PC-9 (cell line): ENCODE measurements around the gene SLC39A13. TPM values are rescaled to one million over a fixed set of nuclear protein-coding genes. Genes with fewer than 3 reads are reported as not detected.

Experiments
- BruUV-seq: library from RNA; stranded (reverse); fragments of 400-500 nt; replicated peaks from 2 replicates; lab custom pipeline; 2021; lab: Mats Ljungman, UMichigan
- CTCF ChIA-PET: fragments of 300-600 bp; sonication (Branson Sonifier 250); formaldehyde crosslinking; loops from one replicate; lab custom pipeline; 2022; ENCODE audit warnings: antibody characterized with exemption; lab: Charles Lee
- POLR2A ChIA-PET: fragments of 300-600 bp; sonication (Branson Sonifier 250); formaldehyde crosslinking; loops from one replicate; lab custom pipeline; 2022; ENCODE audit warnings: antibody characterized with exemption; ENCODE audit not compliant: unreplicated experiment; lab: Charles Lee
- DNase-seq, 2 experiments: peaks; one replicate each; pipeline versions ENCODE4 v3.0.0 to v3.0.0-alpha.2; 2015 to 2022; ENCODE audit warnings: mixed read lengths in 1 of 2
- H2AFZ ChIP-seq: fragments of 200-600 bp; sonication (generic); 2 replicates; pipeline ENCODE4 v1.8.1; 2017; ENCODE audit warnings: antibody characterized with exemption
- H3F3A ChIP-seq: fragments of 200-600 bp; sonication (generic); 2 replicates; pipeline ENCODE4 v1.8.1; 2017; ENCODE audit warnings: antibody characterized with exemption, mild to moderate bottlenecking, low read depth; ENCODE audit not compliant: insufficient read depth
- H3K27ac ChIP-seq: fragments of 200-600 bp; sonication (generic); 2 replicates; pipeline ENCODE4 v1.6.1; 2016; ENCODE audit warnings: mixed run types
- H3K27me3 ChIP-seq: fragments of 200-600 bp; sonication (generic); 2 replicates; pipeline ENCODE4 v1.6.1; 2016; ENCODE audit warnings: low read depth, mixed run types; ENCODE audit not compliant: insufficient read depth
- H3K36me3 ChIP-seq: fragments of 200-600 bp; sonication (generic); 2 replicates; pipeline ENCODE4 v1.6.1; 2016; ENCODE audit warnings: low read depth, mixed run types
- H3K4me1 ChIP-seq: fragments of 200-600 bp; sonication (generic); replicated peaks from 2 replicates; pipeline ENCODE4 v1.6.1; 2016; ENCODE audit warnings: mixed run types; ENCODE audit not compliant: insufficient read depth
- H3K4me2 ChIP-seq: fragments of 200-600 bp; sonication (generic); 2 replicates; pipeline ENCODE4 v1.6.1; 2017; ENCODE audit warnings: mixed run types
- H3K4me3 ChIP-seq: fragments of 200-600 bp; sonication (generic); 2 replicates; pipeline ENCODE4 v1.6.1; 2016; ENCODE audit warnings: mixed run types
- H3K79me2 ChIP-seq: fragments of 200-600 bp; sonication (generic); 2 replicates; pipeline ENCODE4 v1.6.1; 2017; ENCODE audit warnings: low read depth, mixed run types
- H3K9me2 ChIP-seq: fragments of 200-600 bp; sonication (generic); 2 replicates; pipeline ENCODE4 v1.8.1; 2017; ENCODE audit warnings: mild to moderate bottlenecking; ENCODE audit not compliant: insufficient read depth
- H3K9me3 ChIP-seq: fragments of 200-600 bp; sonication (generic); 2 replicates; pipeline ENCODE4 v1.8.1; 2016; ENCODE audit warnings: low read depth; ENCODE audit not compliant: insufficient read depth
- H4K20me1 ChIP-seq: fragments of 200-600 bp; sonication (generic); 2 replicates; pipeline ENCODE4 v1.8.1; 2017; ENCODE audit not compliant: insufficient read depth
- EZH2 ChIP-seq: fragments of 200-600 bp; sonication (generic); IDR thresholded peaks from 2 replicates; pipeline ENCODE4 v1.8.0; 2017; ENCODE audit warnings: antibody characterized with exemption, low read depth
- intact Hi-C: fragments of 100-400 bp; cut with micrococcal nuclease; formaldehyde crosslinking; loops from one replicate; pipeline ENCODE4 v1.10.0; 2022; ENCODE audit not compliant: unreplicated experiment
- total RNA-seq: library from RNA; stranded (reverse); gene quantifications from 2 replicates; pipeline ENCODE4 v1.2.3, GENCODE V29; 2021
- TF ChIP-seq, protein P1 (sequence below): fragments of 200-600 bp; sonication (generic); conservative IDR thresholded peaks from 2 replicates; pipeline ENCODE4 v1.6.1; 2017; ENCODE audit warnings: mixed run types, antibody characterized with exemption, mild to moderate bottlenecking, moderate library complexity

SLC39A13 gene
- total RNA-seq, 1 experiment from 2014 or later, result 28.8 TPM

GRCh38 chr11:47426062-47426956 lies 17.9 kb downstream of the SLC39A13 start, which contains the start of gene PSMC3:
PSMC3 (minus strand) TSS chr11:47426439; CDS start chr11:47426279, 160 bp downstream.
- POLR2A ChIA-PET, result interaction anchor here (0.5 to 0.7 kb wide), 5 partner anchors 19 to 512 kb away, joined by 3 to 17 read pairs (median 3); no protein-coding TSS in a partner anchor
- Histone ChIP-seq H3K79me2 (peaks cover 28% of the 10 kb centered on the region), H3F3A (peaks cover 19% of the 10 kb centered on the region), H2AFZ (peak within 1 kb of the TSS; percentile 83), H3K4me1 (peaks cover 18% of the 10 kb centered on the region), H3K27me3 (no peaks in the 10 kb centered on the region), H3K27ac (peak within 1 kb of the TSS; percentile 73), H3K9me2 (no peaks in the 10 kb centered on the region), H3K4me2 (peak within 1 kb of the TSS; percentile 93), H3K4me3 (peak within 1 kb of the TSS; percentile 86), H3K36me3 (peaks cover 19% of the 10 kb centered on the region), H3K9me3 (no peaks in the 10 kb centered on the region), H4K20me1 (no peaks in the 10 kb centered on the region)
- intact Hi-C loops, result loop anchor here (1.0 to 5.0 kb wide), 3 partner anchors 18 to 341 kb away; partner anchors contain the start of genes CELF1, FNBP4 and SLC39A13
- DNase-seq, result peak; percentile 89 to 99
- no TSS peak for BruUV-seq
- CTCF ChIA-PET, result interaction anchor here (0.7 to 0.9 kb wide), 2 partner anchors 11 to 59 kb away, joined by 3 to 4 read pairs; no protein-coding TSS in a partner anchor
- TF ChIP-seq, protein P1, sequence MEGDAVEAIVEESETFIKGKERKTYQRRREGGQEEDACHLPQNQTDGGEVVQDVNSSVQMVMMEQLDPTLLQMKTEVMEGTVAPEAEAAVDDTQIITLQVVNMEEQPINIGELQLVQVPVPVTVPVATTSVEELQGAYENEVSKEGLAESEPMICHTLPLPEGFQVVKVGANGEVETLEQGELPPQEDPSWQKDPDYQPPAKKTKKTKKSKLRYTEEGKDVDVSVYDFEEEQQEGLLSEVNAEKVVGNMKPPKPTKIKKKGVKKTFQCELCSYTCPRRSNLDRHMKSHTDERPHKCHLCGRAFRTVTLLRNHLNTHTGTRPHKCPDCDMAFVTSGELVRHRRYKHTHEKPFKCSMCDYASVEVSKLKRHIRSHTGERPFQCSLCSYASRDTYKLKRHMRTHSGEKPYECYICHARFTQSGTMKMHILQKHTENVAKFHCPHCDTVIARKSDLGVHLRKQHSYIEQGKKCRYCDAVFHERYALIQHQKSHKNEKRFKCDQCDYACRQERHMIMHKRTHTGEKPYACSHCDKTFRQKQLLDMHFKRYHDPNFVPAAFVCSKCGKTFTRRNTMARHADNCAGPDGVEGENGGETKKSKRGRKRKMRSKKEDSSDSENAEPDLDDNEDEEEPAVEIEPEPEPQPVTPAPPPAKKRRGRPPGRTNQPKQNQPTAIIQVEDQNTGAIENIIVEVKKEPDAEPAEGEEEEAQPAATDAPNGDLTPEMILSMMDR, result no peak
- TF ChIP-seq EZH2, result no peak

- H3K27me3 ChIP-seq, result no peaks in the 10 kb centered on the region
- no peak for TF ChIP-seq EZH2
- TF ChIP-seq, protein P1, result no peak
- H3K27ac ChIP-seq, result no peak overlapping the region
- no peak overlapping the region for H3K4me3 ChIP-seq
- H3F3A ChIP-seq, result peaks cover 20% of the 10 kb centered on the region
- H3K79me2 ChIP-seq, result peaks cover 6% of the 10 kb centered on the region
- no peaks in the 10 kb centered on the region for H3K9me2 ChIP-seq
- H3K36me3 ChIP-seq, result no peaks in the 10 kb centered on the region
- intact Hi-C loops, result no loop called here
- no TSS peak for BruUV-seq
- peaks cover 8% of the 10 kb centered on the region; the same call in 1 of the 2 replicates for H3K4me1 ChIP-seq
- H2AFZ ChIP-seq, result no peak overlapping the region
- no peak overlapping the region for H3K4me2 ChIP-seq
- DNase-seq, result no peak
- no peaks in the 10 kb centered on the region for H4K20me1 ChIP-seq
- H3K9me3 ChIP-seq, result no peaks in the 10 kb centered on the region
- POLR2A ChIA-PET, result no interaction called here
- CTCF ChIA-PET, result no interaction called here
Observed at GRCh38 chr11:47430524-47430923, 22.1 kb downstream of the SLC39A13 start.

DNA sequence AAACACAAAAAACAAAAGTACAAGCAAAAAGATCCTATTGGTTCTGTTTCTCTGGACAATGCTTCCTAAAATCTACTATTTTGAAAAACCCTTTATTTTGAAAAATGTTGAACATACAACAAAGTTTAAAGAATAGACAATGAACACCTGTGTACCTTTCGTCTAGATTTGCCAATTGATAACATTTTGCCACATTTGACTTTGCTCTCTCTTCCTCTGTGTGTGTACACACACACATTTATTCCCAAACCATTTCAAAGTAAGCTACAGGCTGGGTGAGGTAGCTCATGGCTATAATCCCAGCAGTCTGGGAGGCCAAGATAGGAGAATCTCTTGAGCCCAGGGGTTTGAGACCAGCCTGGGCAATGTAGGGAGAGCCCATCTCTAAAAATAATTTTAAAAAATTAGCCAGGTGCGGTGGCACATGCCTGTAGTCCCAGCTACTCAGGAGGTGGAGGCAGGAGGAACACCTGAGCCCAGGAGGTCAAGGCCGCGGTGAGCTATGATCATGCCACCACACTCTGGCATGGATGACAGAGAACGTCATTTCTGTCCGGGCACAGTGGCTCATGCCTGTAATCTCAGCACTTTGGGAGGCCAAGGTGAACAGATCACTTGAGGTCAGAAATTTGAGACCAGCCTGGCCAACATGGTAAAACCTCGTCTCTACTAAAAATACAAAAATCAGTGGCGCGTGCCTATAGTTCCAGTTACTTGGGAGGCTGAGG lies 23.1 kb downstream of the SLC39A13 start:
- Histone ChIP-seq H3F3A (peaks cover 20% of the 10 kb centered on the region), H3K4me2 (no peak overlapping the region), H3K9me3 (no peaks in the 10 kb centered on the region), H3K79me2 (no peaks in the 10 kb centered on the region), H3K27ac (no peak overlapping the region), H3K4me1 (peaks cover 8% of the 10 kb centered on the region; the same call in 1 of the 2 replicates), H2AFZ (no peak overlapping the region), H3K4me3 (no peak overlapping the region), H3K9me2 (no peaks in the 10 kb centered on the region), H4K20me1 (no peaks in the 10 kb centered on the region), H3K27me3 (no peaks in the 10 kb centered on the region), H3K36me3 (no peaks in the 10 kb centered on the region)
- BruUV-seq, result no TSS peak
- intact Hi-C loops, result no loop called here
- ChIA-PET CTCF (interaction anchor here (0.5 kb wide), 1 partner anchor 19 kb away, joined by 10 read pairs; no protein-coding TSS in a partner anchor), POLR2A (no interaction called here)
- TF ChIP-seq, protein P1, result no peak
- no peak for TF ChIP-seq EZH2
- no peak for DNase-seq
